Lower lobe of right lung (tissue), 2 donors: Measurements from ENCODE around the gene CCR7. TPM values are rescaled to one million over a fixed set of nuclear protein-coding genes. Genes with fewer than 3 reads are reported as not detected.
A peak's percentile ranks its signal among the peaks of the same experiment; 100 is the strongest.

Experiments
- ATAC-seq, 2 donors: fragments of 200-7000 bp; cut with Tn5 transposase; one replicate each; pipeline ENCODE4 v1.9.1; 2020 to 2022; ENCODE audit warnings: mild to moderate bottlenecking in 2 of 2, moderate library complexity in 2 of 2
- DNase-seq: peaks from one replicate; pipeline ENCODE4 v3.0.0-alpha.2; 2020
- H3K27ac ChIP-seq: fragments of 200-600 bp; one replicate; pipeline ENCODE4 v1.8.0; 2022
- H3K27me3 ChIP-seq: fragments of 200-600 bp; one replicate; pipeline ENCODE4 v1.8.0; 2022; ENCODE audit warnings: low read depth
- H3K36me3 ChIP-seq: fragments of 200-600 bp; one replicate; pipeline ENCODE4 v1.8.0; 2022; ENCODE audit warnings: mild to moderate bottlenecking
- H3K4me1 ChIP-seq: fragments of 200-600 bp; one replicate; pipeline ENCODE4 v1.8.0; 2022
- H3K4me3 ChIP-seq: fragments of 200-600 bp; one replicate; pipeline ENCODE4 v1.8.0; 2022; ENCODE audit warnings: mild to moderate bottlenecking
- H3K9me3 ChIP-seq: fragments of 200-600 bp; one replicate; pipeline ENCODE4 v1.8.0; 2022
- CTCF ChIP-seq: fragments of 200-600 bp; IDR thresholded peaks from one replicate; pipeline ENCODE4 v1.8.0; 2022; ENCODE audit warnings: antibody characterized with exemption, mild to moderate bottlenecking
- intact Hi-C: fragments of 100-400 bp; cut with DNase I; formaldehyde crosslinking; loops from one replicate; pipeline ENCODE4 v1.11.0; 2022
- total RNA-seq: library from RNA; stranded (reverse); fragmentation: NEBNext Ultra II Directional; extraction: Animal tissue kit (Norgen Biotek cat#: 25700); gene quantifications from one replicate; pipeline ENCODE4 v1.2.1, GENCODE V29; 2021
- donor health status: DM: no; HTN: yes; CAD: no; lungs with severe emphysema.

Gene CCR7
- total RNA-seq, 1 donor from 2014 or later, result 2.2 TPM

- ATAC-seq (no peak), DNase-seq (no peak)
- Histone ChIP-seq H3K27ac (no peak overlapping the region), H3K4me1 (peaks cover 45% of the 10 kb centered on the region), H3K36me3 (no peaks in the 10 kb centered on the region), H3K27me3 (no peaks in the 10 kb centered on the region), H3K9me3 (no peaks in the 10 kb centered on the region), H3K4me3 (no peak overlapping the region)
- intact Hi-C loops, result no loop called here
- no peak for TF ChIP-seq CTCF
Measured at GRCh38 chr17:40562838-40563219, 2.4 kb downstream of the CCR7 start.

- peak overlapping the region; percentile 11 for H3K27ac ChIP-seq
- ATAC-seq (no peak), DNase-seq (no peak)
- H3K4me1 ChIP-seq, result peaks cover 53% of the 10 kb centered on the region
- no peak overlapping the region for H3K4me3 ChIP-seq
- no peak for TF ChIP-seq CTCF
- no peaks in the 10 kb centered on the region for H3K27me3 ChIP-seq
- intact Hi-C loops, result no loop called here
- H3K36me3 ChIP-seq, result no peaks in the 10 kb centered on the region
- H3K9me3 ChIP-seq, result no peaks in the 10 kb centered on the region
Measured at GRCh38 chr17:40561871-40562611, 3.2 kb downstream of the CCR7 start.

- Histone ChIP-seq H3K27ac (peak overlapping the region; percentile 11), H3K4me1 (peaks cover 59% of the 10 kb centered on the region), H3K36me3 (no peaks in the 10 kb centered on the region), H3K9me3 (no peaks in the 10 kb centered on the region), H3K27me3 (no peaks in the 10 kb centered on the region), H3K4me3 (peak overlapping the region; percentile 29)
- no peak for ATAC-seq
- no peak for DNase-seq
- intact Hi-C loops, result no loop called here
- TF ChIP-seq CTCF, result no peak
Measured at GRCh38 chr17:40561294-40561870, 3.9 kb downstream of the CCR7 start.

- intact Hi-C loops, result no loop called here
- peaks cover 66% of the 10 kb centered on the region for H3K4me1 ChIP-seq
- peak overlapping the region; percentile 29 for H3K4me3 ChIP-seq
- no peak for TF ChIP-seq CTCF
- no peaks in the 10 kb centered on the region for H3K36me3 ChIP-seq
- ATAC-seq (peak; percentile 11 to 15), DNase-seq (no peak)
- no peaks in the 10 kb centered on the region for H3K9me3 ChIP-seq
- H3K27ac ChIP-seq, result peak overlapping the region; percentile 62
- no peaks in the 10 kb centered on the region for H3K27me3 ChIP-seq
Measured at GRCh38 chr17:40560592-40561293, 4.5 kb downstream of the CCR7 start.

- ATAC-seq, result peak; percentile 92 to 93
- Histone ChIP-seq H3K27ac (peak overlapping the region; percentile 77), H3K36me3 (no peaks in the 10 kb centered on the region), H3K27me3 (no peaks in the 10 kb centered on the region), H3K4me3 (peak overlapping the region; percentile 29), H3K4me1 (peaks cover 65% of the 10 kb centered on the region), H3K9me3 (no peaks in the 10 kb centered on the region)
- DNase-seq, result peak; percentile 89
- TF ChIP-seq CTCF, result peak; percentile 99
- intact Hi-C loops, result no loop called here
Measured at GRCh38 chr17:40559954-40560591, 5.2 kb downstream of the CCR7 start.
